Fibroblast of villous mesenchyme (primary cell): ENCODE measurements around the gene STUB1. TPM values are rescaled to one million over a fixed set of nuclear protein-coding genes. Genes with fewer than 3 reads are reported as not detected.

Source experiments
- DNase-seq: peaks from one replicate; pipeline ENCODE4 v3.0.0-alpha.2; 2010; ENCODE audit warnings: low read depth
- H3K4me3 ChIP-seq: 2 replicates; pipeline ENCODE4 v1.5.1; 2011; ENCODE audit warnings: low read depth, mild to moderate bottlenecking, low read length
- CTCF ChIP-seq: IDR thresholded peaks from 2 replicates; pipeline ENCODE4 v1.5.1; 2012; ENCODE audit warnings: low read depth, mild to moderate bottlenecking, low read length; ENCODE audit not compliant: insufficient read depth
- total RNA-seq: library from RNA; depleted of rRNA; stranded (reverse); fragments of >200 nt; gene quantifications from 2 replicates; pipeline ENCODE4 v1.2.3, GENCODE V29; 2012

STUB1 gene
- total RNA-seq, 1 donor, result 100 TPM

DNA sequence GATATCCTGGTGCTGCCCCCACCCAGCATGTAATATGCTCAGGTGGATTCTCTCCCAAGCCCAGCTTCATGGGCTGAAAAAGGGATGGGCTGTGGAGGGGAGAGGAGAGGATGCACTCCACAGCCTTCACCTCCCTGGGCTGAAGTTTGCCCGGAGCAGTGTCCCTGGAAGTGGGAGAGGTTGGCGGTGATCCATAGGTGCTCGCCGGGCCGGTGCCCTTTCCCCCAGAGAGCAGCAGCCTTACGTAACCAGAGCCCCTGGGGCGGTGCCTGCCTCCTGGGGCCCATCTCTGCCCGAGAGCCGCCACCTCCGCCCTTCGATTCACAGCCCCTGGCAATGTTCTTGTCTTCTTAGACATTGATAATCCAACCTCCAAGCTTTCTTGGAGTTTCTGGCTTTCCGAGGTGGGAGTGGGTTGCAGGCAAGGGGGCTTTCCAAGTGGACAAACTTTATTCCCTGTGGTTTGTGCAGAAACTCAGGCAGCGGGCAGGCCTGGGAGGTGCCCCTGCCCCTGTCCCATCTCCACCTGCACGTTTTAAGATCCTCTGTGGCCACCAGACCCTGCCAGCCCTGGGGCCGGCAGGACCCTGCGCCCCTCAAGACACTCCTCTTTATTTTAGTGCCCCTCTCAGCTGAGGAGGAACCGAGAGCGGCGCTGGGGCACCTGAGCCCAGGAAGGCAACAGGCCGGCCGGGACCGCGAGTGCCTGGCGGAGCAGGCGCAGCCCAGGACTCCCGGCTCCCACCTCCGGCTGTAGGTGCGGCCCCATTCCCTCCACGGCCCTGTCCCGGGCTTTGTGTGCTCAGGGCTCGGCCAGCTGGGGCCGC, 34.1 kb upstream of the STUB1 start:
- TF ChIP-seq CTCF, result no peak
- DNase-seq, result no peak
- H3K4me3 ChIP-seq, result no peak overlapping the region

GRCh38 chr16:646679-647172, 33.5 kb upstream of the STUB1 start:
- H3K4me3 ChIP-seq, result no peak overlapping the region
- TF ChIP-seq CTCF, result no peak
- no peak for DNase-seq

- no peak for DNase-seq
- no peak overlapping the region for H3K4me3 ChIP-seq
- TF ChIP-seq CTCF, result no peak
Measured at GRCh38 chr16:647173-647902, 32.9 kb upstream of the STUB1 start.

- peak overlapping the region; percentile 63 for H3K4me3 ChIP-seq
- no peak for DNase-seq
- TF ChIP-seq CTCF, result peak; percentile 40
Measured at GRCh38 chr16:648071-648780, 32.0 kb upstream of the STUB1 start.

GRCh38 chr16:648781-649589, 31.2 kb upstream of the STUB1 start, which contains the start of gene WDR90:
Gene WDR90 (plus strand): TSS chr16:649365. CDS start chr16:649417, 52 bp downstream.
- no peak for TF ChIP-seq CTCF

DNA sequence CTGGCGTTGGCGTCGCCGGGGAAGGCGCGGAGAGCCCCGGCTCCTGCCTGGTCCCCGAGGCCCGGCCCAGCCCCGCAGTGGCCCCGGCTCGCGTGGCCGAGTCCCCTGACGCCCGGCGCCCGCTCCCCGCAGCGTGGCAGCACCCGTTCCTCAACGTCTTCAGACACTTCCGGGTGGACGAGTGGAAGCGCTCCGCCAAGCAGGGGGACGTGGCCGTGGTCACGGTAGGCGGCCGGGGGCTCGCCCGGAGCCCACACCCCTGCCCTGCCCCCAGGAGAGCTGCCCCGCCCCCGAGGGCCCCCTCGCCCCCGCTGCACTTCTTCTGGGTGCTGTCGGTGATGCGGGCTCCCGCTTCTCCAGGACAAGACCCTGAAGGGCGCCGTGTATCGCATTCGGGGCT, 30.6 kb upstream of the STUB1 start:
- TF ChIP-seq CTCF, result no peak
- peak overlapping the region; percentile 63 for H3K4me3 ChIP-seq
- DNase-seq, result no peak

More at GRCh38 chr16:648781-649589, 31.2 kb upstream of the STUB1 start, which contains the start of gene WDR90:
- peak within 1 kb of the TSS; percentile 63 for H3K4me3 ChIP-seq
- DNase-seq, result peak; percentile 92
